Spleen (tissue), 7 donors: ENCODE measurements around the gene MAP1LC3A.

Experiments
- CTCF ChIP-seq, 11 experiments: fragments of 200-600 bp in 7 of 11; fragments of 450-650 bp in 4 of 11; sonication (generic) in 4 of 11; IDR thresholded peaks in 8 of 11; conservative IDR thresholded peaks in 3 of 11; 1 replicate in 7 of 11; 2 replicates in 4 of 11; pipeline versions ENCODE4 v1.4.0 to v1.8.0; 2016 to 2021; ENCODE audit warnings: antibody characterized with exemption in 11 of 11, inconsistent platforms in 4 of 11, mild to moderate bottlenecking in 1 of 11
- POLR2A ChIP-seq, 3 donors: fragments of 450-650 bp; IDR thresholded peaks; one replicate each; pipeline ENCODE4 v1.5.1; 2017; ENCODE audit warnings: antibody characterized with exemption in 3 of 3, mild to moderate bottlenecking in 1 of 3
- POLR2AphosphoS5 ChIP-seq, 3 donors: sonication (generic); formaldehyde crosslinking; IDR thresholded peaks; one replicate each; pipeline ENCODE4 v1.5.1; 2017; ENCODE audit warnings: antibody characterized with exemption in 3 of 3
- donor health status: DM: no; HTN: no; CAD: no; lungs with moderate emphysema.
- donor health status: DM: no; HTN: no; CAD: no.
- donor health status: DM: no; HTN: no; CAD: no.

GRCh38 chr20:34535857-34536256, 22.7 kb upstream of the MAP1LC3A start:
- TF ChIP-seq CTCF (IDR thresholded peaks at IDR 0.05 in 8 of 11, conservative IDR thresholded peaks at IDR 0.05 in 3 of 11) (no peak), POLR2AphosphoS5 (IDR thresholded peaks at IDR 0.05) (no peak), POLR2A (IDR thresholded peaks at IDR 0.05) (no peak)
